SU-DHL-6 (cell line): ENCODE results near the gene NRL.

Experiments
- CTCF ChIP-seq: fragments of 200-600 bp; sonication (generic); IDR thresholded peaks from one replicate; pipeline ENCODE4 v1.5.1; 2017; ENCODE audit warnings: antibody characterized with exemption, mild to moderate bottlenecking, low read length, moderate library complexity; ENCODE audit not compliant: insufficient read depth, poor library complexity, severe bottlenecking
- EZH2phosphoT487 ChIP-seq: fragments of 200-600 bp; sonication (generic), shearing (Covaris generic); conservative IDR thresholded peaks from 2 replicates; pipeline ENCODE4 v1.6.1; 2018; ENCODE audit warnings: mild to moderate bottlenecking, antibody characterized with exemption, low read length, moderate library complexity, mixed read lengths

- TF ChIP-seq CTCF (no peak), EZH2phosphoT487 (no peak)
Observed at GRCh38 chr14:24051789-24052655, 62.7 kb downstream of the NRL start, which contains the start of gene CARMIL3.
